ENCODE results near the gene RTKN2.

The RTKN2 gene

GRCh38 chr10:62147425-62147824 lies 121.2 kb downstream of the RTKN2 start:
- no peak for TF ChIP-seq CTCF (IDR thresholded peaks at IDR 0.05; ENCODE audit: low read depth, low read length)
- no peak overlapping the region for H3K4me3 ChIP-seq (replicated peaks in 1 of 2; ENCODE audit: low read depth in 2 of 2, low read length in 2 of 2)
- DNase-seq (ENCODE audit: low read depth in 2 of 2) = no peak

GRCh38 chr10:62136931-62137330 lies 131.7 kb downstream of the RTKN2 start:
- DNase-seq (ENCODE audit: low read depth in 2 of 2) = no peak
- TF ChIP-seq CTCF (IDR thresholded peaks at IDR 0.05; ENCODE audit: low read depth, low read length) = no peak
- H3K4me3 ChIP-seq (replicated peaks in 1 of 2; ENCODE audit: low read depth in 2 of 2, low read length in 2 of 2) = no peak overlapping the region

- no peak overlapping the region for H3K4me3 ChIP-seq (replicated peaks in 1 of 2; ENCODE audit: low read depth in 2 of 2, low read length in 2 of 2)
- DNase-seq (ENCODE audit: low read depth in 2 of 2) = no peak
- no peak for TF ChIP-seq CTCF (IDR thresholded peaks at IDR 0.05; ENCODE audit: low read depth, low read length)
Observed at GRCh38 chr10:62133618-62134017, 135.0 kb downstream of the RTKN2 start.
